K562 (cell line): ENCODE measurements around the gene CPEB1. TPM values are rescaled to one million over a fixed set of nuclear protein-coding genes. Genes with fewer than 3 reads are reported as not detected.

Experiments
- CAMTA2 ChIP-seq: fragments of 250-450 bp; sonication (Bioruptor Pico); conservative IDR thresholded peaks from 2 replicates; pipeline ENCODE4 v1.5.1; 2022
- CBX3 ChIP-seq, 2 experiments: IDR thresholded peaks; 1 replicate in 1 of 2; 2 replicates in 1 of 2; pipeline ENCODE4 v1.6.1; 2012; ENCODE audit warnings: inconsistent platforms in 2 of 2, low read length in 2 of 2, borderline replicate concordance in 1 of 2, control low read depth in 1 of 2
- CTBP1 ChIP-seq: fragments of 450-650 bp; IDR thresholded peaks from 2 replicates; pipeline ENCODE4 v1.6.1; 2016; ENCODE audit warnings: borderline replicate concordance
- DACH1 ChIP-seq: fragments of 450-650 bp; IDR thresholded peaks from 2 replicates; pipeline ENCODE4 v1.6.1; 2018; ENCODE audit not compliant: partially characterized antibody
- GABPA ChIP-seq: fragments of 200-800 bp; sonication (Bioruptor generic); conservative IDR thresholded peaks from 2 replicates; pipeline ENCODE4 v1.6.1; 2016; ENCODE audit warnings: low read depth, missing genetic modification characterization, missing compliant biosample characterization
- GABPB2 ChIP-seq: fragments of 250-450 bp; sonication (Bioruptor Pico); conservative IDR thresholded peaks from 2 replicates; pipeline ENCODE4 v1.5.1; 2021; ENCODE audit warnings: mild to moderate bottlenecking
- HDAC8 ChIP-seq: fragments of 450-650 bp; IDR thresholded peaks from 2 replicates; pipeline ENCODE4 v1.6.1; 2016; ENCODE audit warnings: mild to moderate bottlenecking, missing genetic modification characterization, moderate library complexity, missing compliant biosample characterization
- MIER1 ChIP-seq: fragments of 450-650 bp; IDR thresholded peaks from 2 replicates; pipeline ENCODE4 v1.6.1; 2016; ENCODE audit warnings: antibody characterized with exemption, mild to moderate bottlenecking, low read depth
- MYC ChIP-seq, 2 experiments: fragments of 250-450 bp in 1 of 2; sonication (Bioruptor Pico) in 1 of 2; IDR thresholded peaks; 2 replicates each; pipeline versions ENCODE4 v1.5.1 to v1.6.1; 2012 to 2021; ENCODE audit warnings: low read depth in 2 of 2, borderline replicate concordance in 1 of 2, improper control_type of control experiment in 1 of 2, low read length in 1 of 2, mild to moderate bottlenecking in 1 of 2, moderate library complexity in 1 of 2
- NUFIP1 ChIP-seq: fragments of 450-650 bp; IDR thresholded peaks from 2 replicates; pipeline ENCODE4 v1.6.1; 2018; ENCODE audit not compliant: partially characterized antibody
- PHF8 ChIP-seq: fragments of 200-600 bp; sonication (generic); IDR thresholded peaks from 2 replicates; pipeline ENCODE4 v1.6.1; 2012; ENCODE audit warnings: mixed run types, mild to moderate bottlenecking, inconsistent platforms, low read length, moderate library complexity, borderline replicate concordance
- SAFB ChIP-seq: fragments of 200-400 bp; formaldehyde crosslinking; IDR thresholded peaks from 2 replicates; pipeline ENCODE4 v1.6.1; 2017; ENCODE audit warnings: low read depth, low read length, borderline replicate concordance
- USF2 ChIP-seq: sonication (generic); formaldehyde crosslinking; IDR thresholded peaks from 2 replicates; pipeline ENCODE4 v1.5.0; 2020; ENCODE audit warnings: missing genetic modification reagents
- ZBTB1 ChIP-seq: sonication (generic); formaldehyde crosslinking; IDR thresholded peaks from 2 replicates; pipeline ENCODE4 v1.8.1; 2023; ENCODE audit warnings: missing genetic modification reagents, low read depth, mild to moderate bottlenecking, borderline replicate concordance
- ZBTB40 ChIP-seq, 2 experiments: fragments of 450-650 bp in 1 of 2; sonication (generic) in 1 of 2; formaldehyde crosslinking in 1 of 2; IDR thresholded peaks; 2 replicates each; pipeline versions ENCODE4 v1.7.1 to v1.9.0; 2016 to 2022; ENCODE audit warnings: inconsistent platforms in 1 of 2, mild to moderate bottlenecking in 1 of 2, missing genetic modification reagents in 1 of 2
- ZNF143 ChIP-seq: sonication (generic); formaldehyde crosslinking; IDR thresholded peaks from 2 replicates; pipeline ENCODE4 v1.9.0; 2022; ENCODE audit warnings: mild to moderate bottlenecking, missing genetic modification reagents
- ZNF224 ChIP-seq: sonication (generic); formaldehyde crosslinking; IDR thresholded peaks from 2 replicates; pipeline ENCODE4 v1.8.0; 2022; ENCODE audit warnings: mild to moderate bottlenecking, missing genetic modification reagents
- ZNF311 ChIP-seq: fragments of 250-450 bp; sonication (Bioruptor Pico); IDR thresholded peaks from 2 replicates; pipeline ENCODE4 v1.4.0; 2020; ENCODE audit warnings: mild to moderate bottlenecking, moderate library complexity
- polyA plus RNA-seq, 8 experiments: library from polyadenylated mRNA; depleted of rRNA in 4 of 8; stranded (reverse) in 5 of 8; unstranded in 3 of 8; fragments of >200 nt; fragmentation: Nextera tagmentation in 2 of 8; fragmentation: Illumina TruSeq in 1 of 8; extraction: Ambion mirVana in 2 of 8; extraction: Trizol in 1 of 8; gene quantifications; 2 replicates each; pipeline versions ENCODE4 v1.2.1 to v1.2.3, GENCODE V29; 2011 to 2014; ENCODE audit warnings: inconsistent platforms in 1 of 8, missing spikeins in 1 of 8
- total RNA-seq, 7 experiments: library from RNA; depleted of rRNA in 6 of 7; stranded (reverse); fragments of >200 nt in 6 of 7; fragmentation: Illumina TruSeq in 2 of 7; extraction: Trizol in 2 of 7; gene quantifications; 2 replicates each; pipeline versions ENCODE4 v1.2.1 to v1.2.3, GENCODE V29; 2011 to 2021; ENCODE audit warnings: low replicate concordance in 1 of 7

Gene CPEB1
- total and polyA plus RNA-seq, 9 of the 15 experiments (the other 6 are each of a cell fraction or from before 2014, with no cell fraction given), result 2.2 to 13.4 (median 9.7) TPM

GRCh38 chr15:82663186-82663600, 16.0 kb upstream of the CPEB1 start (continued):
- TF ChIP-seq ZBTB40 (IDR thresholded peaks at IDR 0.05) (0 out of 2 replicates have a peak, but pooled peaks have one; percentile 35), ZBTB40 (CRISPR knock-in tag; IDR thresholded peaks at IDR 0.05) (peak; percentile 80), CAMTA2 (no peak), GABPA (no peak), CBX3 (IDR thresholded peaks at IDR 0.05; ENCODE audit: borderline replicate concordance in 1 of 2, low read length in 2 of 2) (peak in 1 of 2 experiments; percentile 89; a peak in 1 of 3 replicates), MIER1 (peak; percentile 99), HDAC8 (tag) (peak; percentile 60; the same call in 1 of the 2 replicates), DACH1 (no peak), MYC (IDR thresholded peaks at IDR 0.05; ENCODE audit: low read depth, low read length) (peak; percentile 83), MYC (CRISPR knock-in tag; IDR thresholded peaks at IDR 0.05; ENCODE audit: borderline replicate concordance, low read depth) (no peak), ZNF224 (CRISPR knock-in tag) (peak; percentile 91), USF2 (CRISPR knock-in tag) (peak; percentile 52), SAFB (no peak), ZNF143 (CRISPR knock-in tag) (no peak), ZNF311 (peak; percentile 31; the same call in 1 of the 2 replicates), PHF8 (no peak), CTBP1 (peak; percentile 29; the same call in 1 of the 2 replicates), ZBTB1 (CRISPR knock-in tag) (peak; percentile 57; the same call in 1 of the 2 replicates), GABPB2 (CRISPR knock-in tag) (no peak), NUFIP1 (no peak)
